ENCODE results near the gene MESP2.

DNA sequence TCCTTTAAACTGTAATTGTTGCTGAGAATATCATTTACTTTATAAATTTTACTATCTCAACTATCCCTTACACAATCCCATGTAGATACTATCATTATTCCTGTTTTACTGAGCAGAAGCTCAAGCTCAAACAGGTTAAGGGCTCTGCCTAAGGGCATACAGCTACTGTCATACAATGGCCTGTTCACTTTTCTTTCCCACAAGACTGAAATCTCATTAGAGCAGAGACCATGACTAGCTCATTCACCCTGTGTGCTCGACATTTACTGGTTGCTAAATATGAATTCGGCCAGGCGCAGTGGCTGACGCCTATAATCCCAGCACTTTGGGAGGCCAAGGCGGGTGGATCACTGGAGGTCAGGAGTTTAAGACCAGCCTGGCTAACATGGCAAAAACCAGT is 1.6 kb upstream of the MESP2 start:
- TF ChIP-seq EZH2 (IDR thresholded peaks at IDR 0.05; ENCODE audit: borderline replicate concordance, low read length), result no peak
- TF ChIP-seq, protein P1, sequence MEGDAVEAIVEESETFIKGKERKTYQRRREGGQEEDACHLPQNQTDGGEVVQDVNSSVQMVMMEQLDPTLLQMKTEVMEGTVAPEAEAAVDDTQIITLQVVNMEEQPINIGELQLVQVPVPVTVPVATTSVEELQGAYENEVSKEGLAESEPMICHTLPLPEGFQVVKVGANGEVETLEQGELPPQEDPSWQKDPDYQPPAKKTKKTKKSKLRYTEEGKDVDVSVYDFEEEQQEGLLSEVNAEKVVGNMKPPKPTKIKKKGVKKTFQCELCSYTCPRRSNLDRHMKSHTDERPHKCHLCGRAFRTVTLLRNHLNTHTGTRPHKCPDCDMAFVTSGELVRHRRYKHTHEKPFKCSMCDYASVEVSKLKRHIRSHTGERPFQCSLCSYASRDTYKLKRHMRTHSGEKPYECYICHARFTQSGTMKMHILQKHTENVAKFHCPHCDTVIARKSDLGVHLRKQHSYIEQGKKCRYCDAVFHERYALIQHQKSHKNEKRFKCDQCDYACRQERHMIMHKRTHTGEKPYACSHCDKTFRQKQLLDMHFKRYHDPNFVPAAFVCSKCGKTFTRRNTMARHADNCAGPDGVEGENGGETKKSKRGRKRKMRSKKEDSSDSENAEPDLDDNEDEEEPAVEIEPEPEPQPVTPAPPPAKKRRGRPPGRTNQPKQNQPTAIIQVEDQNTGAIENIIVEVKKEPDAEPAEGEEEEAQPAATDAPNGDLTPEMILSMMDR (conservative IDR thresholded peaks at IDR 0.05 in 1 of 2, IDR thresholded peaks at IDR 0.05 in 1 of 2; ENCODE audit: extremely low read depth in 1 of 2, insufficient read depth in 1 of 2, low read depth in 1 of 2, low read length in 2 of 2), result no peak
